Dedifferentiated amniotic fluid mesenchymal stem cell (primary cell): ENCODE measurements around the gene C22orf23.

Source experiments
- DNase-seq: peaks from one replicate; pipeline ENCODE4 v3.0.0-alpha.2; 2016; ENCODE audit errors: extremely low spot score

C22orf23 gene

DNA sequence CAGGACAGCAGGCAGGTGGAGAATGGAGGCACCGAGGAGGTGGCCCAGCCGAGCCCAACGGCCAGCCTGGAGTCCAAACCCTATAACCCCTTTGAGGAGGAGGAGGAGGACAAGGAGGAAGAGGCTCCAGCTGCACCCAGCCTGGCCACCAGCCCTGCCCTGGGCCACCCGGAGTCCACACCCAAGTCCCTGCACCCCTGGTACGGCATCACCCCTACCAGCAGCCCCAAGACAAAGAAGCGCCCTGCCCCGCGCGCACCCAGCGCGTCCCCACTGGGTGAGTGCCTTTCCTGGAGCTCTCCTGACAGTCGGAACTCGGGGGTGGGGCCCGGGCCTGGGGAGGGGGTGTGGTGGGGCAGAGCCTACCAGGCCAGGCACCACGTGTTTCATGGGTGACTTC is 27.6 kb downstream of the C22orf23 start:
- DNase-seq, result no peak

DNA sequence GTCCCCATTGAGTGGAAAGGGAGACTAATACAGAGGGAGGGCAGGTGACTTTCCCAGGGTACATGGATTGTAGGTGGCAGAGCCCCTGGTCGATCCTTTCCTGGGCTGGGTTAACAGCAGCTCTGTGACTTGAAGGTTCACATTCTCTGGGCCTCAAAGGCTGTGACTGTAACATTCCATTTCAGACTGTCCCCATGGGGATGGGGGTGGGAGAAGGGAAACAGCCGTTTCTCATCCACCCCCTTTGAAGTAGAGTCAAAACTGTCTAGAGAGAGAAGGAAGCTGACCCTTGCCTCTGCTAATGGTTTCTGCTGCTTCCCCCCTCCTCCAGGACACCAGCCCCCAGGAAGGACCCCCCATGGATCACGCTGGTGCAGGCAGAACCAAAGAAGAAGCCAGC is 28.1 kb downstream of the C22orf23 start:
- DNase-seq, result no peak

DNA sequence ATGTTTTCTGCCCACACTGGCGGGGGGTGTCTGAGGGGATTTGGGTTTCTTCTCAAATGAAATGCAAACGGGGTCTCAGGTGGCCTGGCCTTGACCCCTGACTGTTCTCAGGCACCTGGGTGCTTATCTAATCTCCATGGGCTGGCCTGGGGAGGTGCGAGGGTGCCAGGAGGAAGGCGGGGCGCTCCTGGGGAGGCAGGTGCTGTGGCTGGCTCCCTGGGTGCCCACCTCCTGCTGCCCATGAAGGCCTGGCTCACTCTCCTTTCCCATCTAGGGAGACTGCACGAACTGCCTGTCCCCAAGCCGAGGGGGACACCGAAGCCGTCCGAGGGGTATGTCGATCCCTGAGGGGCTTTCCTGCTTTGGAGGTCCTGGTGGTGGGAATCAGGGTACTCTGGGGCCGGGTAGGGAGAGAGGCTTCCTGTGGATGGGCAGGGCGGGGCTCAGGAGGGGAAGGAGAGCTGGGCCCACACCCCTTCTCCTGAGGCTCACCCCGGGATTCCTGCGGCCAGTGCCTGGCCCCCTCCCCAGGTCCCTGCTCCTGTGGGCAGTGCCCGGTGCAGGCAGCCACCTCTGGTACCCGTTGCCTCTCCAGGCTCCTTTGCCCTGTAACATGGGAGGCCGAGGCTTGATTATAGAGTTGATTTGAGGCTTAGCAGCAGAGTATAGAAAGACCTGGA is 28.9 kb downstream of the C22orf23 start:
- no peak for DNase-seq

DNA sequence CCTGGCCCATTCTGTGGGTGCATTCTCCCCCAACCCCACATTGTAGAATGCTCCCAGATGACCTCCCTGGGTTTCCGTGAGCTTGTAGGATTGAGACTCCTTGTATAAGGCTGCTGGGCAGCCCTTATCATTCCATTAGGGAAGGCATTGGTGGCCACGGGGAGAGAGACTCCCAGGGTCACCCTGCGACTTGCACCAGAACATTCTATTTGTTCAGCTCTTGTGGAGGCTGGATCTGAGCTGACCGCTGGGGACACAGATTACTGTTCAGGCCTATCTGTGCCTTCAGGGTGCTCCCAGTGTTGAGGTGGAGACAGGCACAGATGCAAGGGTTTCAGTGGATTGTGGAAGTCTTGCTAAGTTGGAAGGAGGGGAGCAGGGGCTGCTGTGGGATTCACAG is 29.5 kb downstream of the C22orf23 start:
- DNase-seq, result no peak

DNA sequence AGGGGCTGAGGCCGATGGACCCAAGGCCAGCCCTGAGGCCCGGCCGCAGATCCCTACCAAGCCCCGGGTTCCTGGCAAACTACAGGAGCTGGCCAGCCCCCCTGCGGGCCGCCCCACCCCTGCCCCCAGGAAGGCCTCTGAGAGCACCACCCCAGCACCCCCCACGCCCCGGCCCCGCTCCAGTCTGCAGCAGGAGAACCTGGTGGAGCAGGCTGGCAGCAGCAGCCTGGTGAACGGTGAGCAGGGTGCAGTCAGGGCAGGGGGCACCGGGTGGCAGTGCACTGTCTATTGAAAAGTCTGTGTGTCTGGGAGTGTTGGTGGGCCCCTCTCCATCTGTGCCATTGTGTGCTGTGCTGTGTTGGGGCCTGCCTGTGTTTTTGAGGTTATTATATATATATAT is 31.2 kb downstream of the C22orf23 start:
- no peak for DNase-seq

DNA sequence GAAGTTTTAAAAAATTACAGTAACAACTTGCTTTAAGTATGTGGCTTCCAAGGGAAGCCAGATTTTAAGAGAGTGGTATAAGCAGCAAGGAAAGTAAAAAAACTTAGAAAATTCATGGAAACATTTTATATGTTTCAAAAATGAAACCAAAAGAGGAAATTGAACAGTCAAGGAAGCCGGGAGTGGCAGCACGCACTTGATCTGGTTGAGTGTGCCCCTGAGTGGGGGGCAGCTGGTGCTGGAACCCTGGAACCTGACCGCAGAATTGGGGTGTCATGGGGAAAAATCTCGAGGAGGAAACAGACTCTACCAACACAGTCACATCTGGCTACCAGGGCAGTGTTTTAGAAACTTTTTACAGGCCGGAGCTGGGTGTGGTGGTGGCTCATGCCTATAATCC is 33.3 kb downstream of the C22orf23 start:
- no peak for DNase-seq

DNA sequence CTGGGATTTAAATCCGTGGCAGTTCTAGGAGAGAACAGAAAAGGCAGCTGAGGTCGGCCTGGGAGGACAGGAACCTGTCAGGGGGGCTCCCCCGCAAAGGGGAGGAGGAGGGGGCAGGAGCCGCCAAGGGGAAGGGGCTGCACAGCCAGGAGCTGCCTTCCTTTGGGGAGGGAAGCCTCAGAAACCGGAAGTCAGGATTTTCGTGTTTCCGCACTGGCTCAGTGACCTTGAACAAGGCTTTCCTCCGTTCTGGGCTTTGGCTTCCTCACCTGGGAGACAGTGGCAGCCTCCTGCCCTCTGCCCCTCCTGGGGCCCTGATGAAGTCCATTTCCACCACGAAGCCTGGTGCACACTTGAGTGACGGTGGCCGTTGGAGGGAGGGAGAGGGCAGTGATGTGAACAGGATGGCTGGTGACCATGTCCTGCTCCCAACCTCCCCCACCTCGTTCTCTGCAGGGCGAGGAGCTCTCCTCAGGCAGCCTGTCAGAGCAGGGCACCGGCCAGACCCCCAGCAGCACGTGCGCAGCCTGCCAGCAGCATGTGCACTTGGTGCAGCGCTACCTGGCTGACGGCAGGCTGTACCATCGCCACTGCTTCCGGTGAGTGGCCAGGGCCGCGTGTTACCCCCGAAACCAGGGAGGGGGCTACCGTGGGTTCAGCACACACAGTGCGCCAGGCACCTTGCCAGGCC is 34.7 kb downstream of the C22orf23 start:
- no peak for DNase-seq

DNA sequence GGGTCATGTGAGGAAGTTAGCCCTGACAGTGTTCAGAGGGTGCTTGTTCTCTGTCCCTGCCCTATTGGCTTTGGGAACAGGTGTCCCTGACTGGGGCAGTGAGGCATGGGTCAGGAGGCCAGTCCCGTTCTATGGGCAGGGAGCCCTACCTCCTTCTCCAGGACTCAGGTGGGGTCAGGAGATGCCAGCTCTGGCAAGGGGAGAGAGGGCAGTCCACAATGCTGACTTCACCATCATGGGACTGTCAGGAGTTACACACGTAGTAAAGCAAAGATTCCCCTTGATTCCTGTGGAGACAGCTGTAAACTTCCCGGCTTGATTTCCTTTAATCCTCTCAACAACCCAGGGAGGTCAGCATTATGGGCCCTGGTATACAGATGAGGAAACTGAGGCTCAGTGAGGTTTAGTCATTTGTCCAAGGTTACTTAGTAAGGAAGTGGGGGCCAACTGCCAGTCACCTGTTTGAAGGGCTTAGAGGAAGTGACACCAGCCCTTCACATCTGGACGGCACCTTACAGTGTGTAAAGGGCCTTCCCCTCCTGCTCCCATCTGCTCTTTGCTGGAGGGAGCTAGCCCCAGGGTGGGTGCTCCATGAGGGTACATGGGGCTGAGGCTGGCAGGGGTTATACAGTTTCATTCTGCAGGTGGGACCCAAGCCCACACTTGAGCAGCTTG is 35.4 kb downstream of the C22orf23 start:
- no peak for DNase-seq

DNA sequence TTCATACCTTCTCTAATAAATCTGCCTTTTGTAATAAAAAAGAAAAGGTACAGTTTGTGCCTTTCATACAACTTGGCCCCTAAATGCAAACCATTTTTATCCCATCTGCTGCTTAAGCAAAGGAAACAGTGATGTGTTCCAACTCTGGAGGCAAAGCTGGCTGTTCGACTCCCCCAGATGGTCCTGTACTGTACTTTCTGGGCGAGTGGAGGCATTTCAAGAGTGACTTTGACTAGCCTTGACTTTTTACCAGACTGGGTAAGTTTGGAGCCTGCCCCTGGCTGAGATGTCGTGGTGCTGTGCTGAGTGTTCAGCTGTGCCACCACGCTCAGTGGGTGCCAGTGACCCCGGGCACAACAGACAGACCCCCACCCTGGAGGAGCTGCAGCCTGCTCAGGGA is 37.1 kb downstream of the C22orf23 start:
- DNase-seq, result no peak

DNA sequence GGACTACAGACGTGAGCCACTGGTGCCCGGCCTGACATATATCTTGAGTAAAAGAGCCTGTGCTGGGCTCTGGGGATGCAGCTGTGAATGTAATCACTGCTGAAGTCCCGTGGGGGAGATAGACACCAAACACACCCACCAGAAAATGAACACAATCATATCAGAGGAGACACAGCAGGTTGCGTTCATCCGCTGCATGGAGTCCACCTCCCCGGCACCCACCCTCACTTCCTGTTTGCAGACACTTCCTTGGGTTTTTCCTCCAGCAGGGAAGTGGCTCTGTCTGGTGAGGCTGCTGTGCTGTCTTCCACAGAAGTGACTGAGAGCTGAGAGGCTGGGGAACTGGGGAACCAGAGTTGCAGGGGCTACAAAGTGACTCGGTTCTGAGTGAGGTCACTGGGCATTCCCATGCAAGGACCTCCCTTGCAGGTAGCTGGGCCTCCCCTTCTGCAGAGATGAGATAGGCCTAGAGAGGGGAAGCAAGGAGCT is 40.1 kb downstream of the C22orf23 start:
- DNase-seq, result no peak

DNA sequence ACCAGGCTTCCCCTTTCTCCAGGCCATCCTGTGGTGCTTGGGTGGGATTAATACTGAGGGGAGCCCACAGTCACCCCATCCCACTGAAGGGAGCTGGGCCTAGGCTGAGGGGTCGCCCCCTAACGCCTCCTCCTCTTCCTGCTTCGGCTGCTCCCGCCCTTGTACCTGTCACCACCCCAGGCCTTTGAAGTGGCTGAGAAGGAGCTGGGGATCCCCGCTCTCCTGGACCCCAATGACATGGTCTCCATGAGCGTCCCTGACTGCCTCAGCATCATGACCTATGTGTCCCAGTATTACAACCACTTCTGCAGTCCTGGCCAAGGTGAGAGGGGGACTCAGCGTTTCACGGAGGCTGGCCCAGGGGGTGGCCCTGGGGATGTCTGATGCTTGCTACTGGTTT is 41.2 kb downstream of the C22orf23 start:
- no peak for DNase-seq

DNA sequence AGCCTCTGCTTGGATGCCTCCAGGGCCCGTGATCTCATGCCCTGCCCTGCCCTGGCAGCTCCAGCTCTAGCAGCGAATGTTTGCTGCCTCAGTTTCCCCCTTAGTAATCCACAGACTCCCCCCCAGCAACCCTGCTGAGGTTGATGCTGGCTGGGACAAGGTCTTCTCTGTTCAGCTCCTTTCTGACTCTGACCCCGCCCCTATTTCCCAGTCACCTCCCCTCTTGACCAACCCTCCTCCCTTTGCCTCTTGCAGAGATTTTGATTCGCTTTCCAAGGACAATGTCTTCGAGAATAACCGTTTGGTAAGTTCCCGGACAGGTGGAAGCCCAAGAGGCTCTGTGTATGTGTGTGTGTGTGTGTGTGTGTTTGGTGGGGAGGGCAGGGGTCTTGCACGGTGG is 41.7 kb downstream of the C22orf23 start:
- no peak for DNase-seq

DNA sequence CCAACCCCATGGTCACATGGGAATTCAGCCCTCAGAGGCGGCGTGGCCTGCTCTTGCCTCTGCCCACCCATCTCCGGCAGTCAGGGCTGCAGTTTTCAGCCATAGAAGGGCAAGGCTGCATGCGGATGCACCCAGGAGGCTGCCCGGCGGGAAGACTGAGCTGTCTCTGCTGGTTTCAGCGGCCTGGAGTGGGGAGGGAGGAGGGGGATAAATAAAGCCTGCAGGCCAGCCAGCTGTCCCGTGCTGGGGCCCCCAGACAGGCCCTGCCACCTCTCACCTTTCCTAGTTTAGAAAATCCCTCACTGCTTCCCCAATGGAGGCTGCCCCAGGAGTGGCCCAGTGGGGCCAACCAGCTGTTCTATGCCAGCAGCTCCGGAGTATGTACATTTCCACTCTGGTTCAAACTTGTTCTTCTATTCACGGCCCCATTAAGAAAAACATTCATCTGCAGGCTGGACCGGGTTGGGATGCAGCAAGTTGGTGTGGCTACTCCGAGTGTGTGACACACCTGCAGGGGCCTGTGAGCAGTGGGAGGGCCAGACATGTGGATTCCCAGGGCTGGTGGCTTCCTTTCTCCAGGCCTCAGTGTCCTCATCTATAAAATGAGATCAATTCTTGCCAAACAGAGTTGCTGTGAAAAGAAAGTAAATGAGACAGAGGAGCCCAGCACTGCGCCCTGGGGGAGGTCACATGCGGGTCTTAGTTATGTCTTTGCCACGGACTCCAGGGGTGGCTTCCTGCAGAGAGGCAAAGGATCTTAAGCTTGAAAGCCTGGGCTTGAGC is 42.3 kb downstream of the C22orf23 start:
- DNase-seq, result no peak

DNA sequence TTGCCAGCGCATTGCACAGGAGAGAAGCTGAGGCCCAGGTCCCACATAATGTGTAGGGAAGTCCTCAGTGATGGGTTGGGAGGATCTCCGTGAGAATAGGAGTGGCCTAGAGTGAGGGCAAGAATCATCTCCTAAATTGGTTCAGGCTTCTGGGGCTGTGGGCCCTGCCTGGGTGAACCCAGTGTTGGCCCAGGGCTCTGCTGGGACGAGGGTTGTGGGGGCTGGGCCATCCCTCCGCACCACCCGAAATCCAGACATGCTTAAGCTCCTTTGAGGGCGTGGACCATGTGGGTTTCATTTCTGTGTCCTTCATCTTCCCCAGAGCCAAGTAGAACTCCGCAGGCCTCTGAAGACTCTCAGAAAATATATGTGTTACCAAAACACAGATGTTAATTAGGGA is 43.6 kb downstream of the C22orf23 start:
- DNase-seq, result no peak

DNA sequence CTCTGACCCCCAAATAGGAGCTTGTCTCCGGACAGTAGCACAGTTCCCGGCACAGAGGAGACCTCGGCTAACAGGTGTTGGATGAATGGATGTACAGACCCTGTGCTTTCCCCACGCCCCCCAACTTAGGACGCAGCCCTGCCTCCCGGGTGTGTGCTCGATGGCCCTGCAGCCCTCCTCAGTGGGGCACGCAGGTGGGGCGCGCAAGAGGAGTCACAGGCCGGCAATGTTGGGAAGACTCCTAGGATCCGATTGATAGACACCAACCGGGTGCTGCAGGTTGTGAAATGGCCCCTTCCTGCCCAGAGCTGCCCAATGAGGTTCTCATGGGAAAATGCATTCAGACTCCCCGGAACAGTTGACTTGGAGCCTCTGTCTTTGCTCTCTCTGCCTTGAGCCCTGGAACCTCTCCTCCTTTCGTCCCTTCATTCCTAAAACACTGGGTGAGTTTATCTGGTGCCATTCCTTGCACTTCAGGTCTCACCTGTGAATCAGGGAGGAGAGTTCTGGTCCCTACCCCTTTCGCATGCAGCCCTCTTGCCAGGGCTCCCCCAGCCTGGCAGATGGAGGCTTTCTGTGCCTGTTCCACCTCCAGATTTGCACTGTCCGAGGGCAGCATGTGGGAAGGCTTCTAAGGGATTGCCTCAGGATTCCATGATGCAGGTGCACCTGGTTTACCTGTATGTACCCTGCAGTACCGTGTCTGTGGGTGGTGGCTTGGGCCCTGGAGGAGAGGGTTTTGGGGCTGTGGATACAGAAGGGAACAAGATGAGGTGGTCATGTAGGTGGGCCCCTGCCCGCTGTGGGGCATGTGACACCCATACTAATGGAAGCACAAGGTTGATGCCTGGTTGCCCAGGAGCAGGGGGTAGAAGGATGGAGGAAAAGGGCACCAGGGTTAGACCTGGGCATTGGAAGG is 46.1 kb downstream of the C22orf23 start:
- no peak for DNase-seq

DNA sequence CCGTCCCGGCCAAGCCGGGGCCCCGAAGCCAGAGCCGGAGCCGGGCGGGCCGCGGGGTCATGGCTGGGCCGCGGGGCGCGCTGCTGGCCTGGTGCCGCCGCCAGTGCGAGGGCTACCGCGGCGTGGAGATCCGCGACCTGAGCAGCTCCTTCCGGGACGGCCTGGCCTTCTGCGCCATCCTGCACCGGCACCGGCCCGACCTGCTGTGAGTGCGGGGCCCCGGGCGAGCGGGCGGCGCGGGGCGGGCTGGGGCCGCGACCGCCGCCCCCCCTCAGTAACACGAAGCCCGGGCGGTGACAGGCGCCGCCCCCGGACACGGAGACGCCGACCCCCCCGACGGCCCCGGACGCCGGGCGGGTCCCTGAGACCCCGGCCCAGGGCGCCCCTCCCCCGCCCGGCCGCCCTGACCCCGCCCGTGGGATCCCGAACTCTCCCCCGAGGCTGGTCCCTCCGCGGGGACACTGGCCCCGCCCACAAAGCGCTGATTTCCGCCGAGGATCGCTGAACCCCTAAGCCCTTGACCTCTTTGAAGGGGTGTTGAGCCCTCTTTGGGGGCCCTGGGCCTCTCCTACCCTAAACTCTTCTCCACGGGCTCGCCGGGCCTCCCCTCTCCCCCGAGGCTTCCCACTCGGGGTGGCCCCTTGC is 46.9 kb downstream of the C22orf23 start:
- no peak for DNase-seq

DNA sequence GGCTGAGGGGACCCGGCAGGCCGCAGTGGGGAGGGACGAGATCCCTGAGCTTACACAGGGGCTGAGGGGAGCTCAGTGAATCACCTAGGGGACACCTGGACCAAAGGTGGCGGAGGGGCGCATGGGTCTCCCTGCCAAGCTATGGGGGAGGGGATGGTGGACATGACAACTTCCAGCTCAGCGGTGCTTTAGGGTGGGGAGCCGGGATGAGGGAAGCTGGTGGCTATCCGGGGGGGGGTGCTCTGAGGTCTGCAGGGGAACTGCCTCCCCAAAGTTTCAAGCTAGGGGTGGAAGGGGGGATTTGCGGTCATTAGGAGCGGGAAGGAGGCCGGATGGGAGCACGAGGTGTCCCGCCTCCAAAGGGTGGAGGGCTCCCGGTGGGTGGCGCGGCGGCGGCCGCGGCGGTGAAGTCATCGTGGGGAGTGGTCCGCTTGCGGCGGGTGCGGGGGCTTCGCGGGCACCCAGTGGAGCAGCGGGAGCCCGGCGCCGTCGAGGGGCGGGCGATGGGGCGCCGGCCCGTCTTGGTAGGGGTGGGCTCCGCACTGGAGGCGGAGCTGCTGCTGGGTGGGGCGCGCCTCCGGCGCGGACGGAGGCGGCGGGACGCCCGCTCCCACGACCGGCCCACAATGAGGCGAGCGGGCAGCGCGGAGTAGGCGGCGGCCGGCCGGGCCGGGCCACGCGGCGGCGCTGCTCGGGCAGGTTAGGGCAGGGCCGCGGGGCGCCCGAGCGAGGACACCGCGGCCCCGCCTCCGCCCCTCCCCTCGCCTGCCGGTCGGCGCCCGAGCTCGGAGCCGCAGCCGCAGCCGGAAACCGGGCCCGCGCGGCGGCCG is 47.7 kb downstream of the C22orf23 start, which contains the start of gene MICALL1:
Gene MICALL1 (plus strand): TSS at position 764 of the 830 bp plus-strand sequence. CDS start 126 bp downstream, outside the sequence.
- DNase-seq, result peak; percentile 30

DNA sequence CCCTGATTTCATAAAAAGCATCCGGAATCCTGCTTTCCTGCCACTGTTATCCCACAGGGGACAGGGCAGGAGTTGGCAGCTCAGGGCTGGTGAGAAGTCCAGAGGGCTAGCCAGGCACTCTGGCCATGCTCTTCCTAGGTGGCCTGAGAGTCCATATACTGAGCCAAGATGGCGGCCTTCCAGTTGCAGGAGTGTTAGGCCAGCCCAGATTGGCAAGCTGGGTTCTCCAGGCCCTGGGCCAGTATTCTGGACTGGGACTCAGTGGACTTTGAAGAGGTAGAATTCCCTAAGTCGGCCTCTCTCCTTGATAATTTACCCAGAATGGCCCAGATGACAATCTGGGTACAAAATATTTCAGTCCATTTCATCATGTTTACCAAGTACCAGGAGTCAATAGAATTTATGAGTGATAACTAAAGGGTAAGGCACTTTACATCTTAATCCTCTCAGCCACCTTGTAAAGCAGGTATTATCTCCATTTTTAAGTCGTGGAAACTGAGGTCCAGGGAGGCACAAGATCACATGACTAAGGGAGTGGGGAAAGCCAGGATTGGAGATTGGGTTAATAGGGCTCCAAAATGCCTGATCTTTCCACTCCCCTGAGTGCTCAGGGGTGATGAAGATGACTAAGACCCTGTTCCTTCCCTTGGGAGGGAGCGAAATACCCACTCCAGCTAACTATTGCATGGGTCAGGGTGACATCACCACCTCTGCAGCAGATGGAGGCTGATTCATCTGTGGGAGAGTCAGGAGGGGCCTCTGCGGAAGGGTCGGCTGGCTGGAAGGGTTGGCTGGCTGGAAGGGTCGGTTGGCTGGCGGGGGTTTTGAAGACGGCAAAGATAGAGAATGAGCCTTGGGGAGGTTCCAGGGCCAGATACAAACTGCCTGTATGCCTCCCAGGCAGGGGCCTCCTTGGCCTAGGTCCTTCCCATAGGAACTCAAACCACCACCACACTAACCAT is 48.5 kb downstream of the C22orf23 start:
- peak; percentile 92 for DNase-seq
